Mesenteric fat pad (tissue), 1 donor: Measurements from ENCODE around the gene SLC36A1. TPM values are rescaled to one million over a fixed set of nuclear protein-coding genes. Genes with fewer than 3 reads are reported as not detected.
A peak's percentile ranks its signal among the peaks of the same experiment; 100 is the strongest.
"Not testable (repeated sequence)": the region's sequence is repeated elsewhere in the genome, so short reads cannot be mapped to it uniquely, and the experiment has no call there.

Source experiments
- DNase-seq: peaks from one replicate; pipeline ENCODE4 v3.0.0-alpha.2; 2020; ENCODE audit warnings: low spot score
- long read RNA-seq: library from polyadenylated mRNA; unstranded; transcript quantifications from one replicate; pipeline ENCODE4 v2.0.0, GENCODE V29; 2020
- total RNA-seq: library from RNA; stranded (reverse); fragmentation: NEBNext Ultra II Directional; extraction: Animal tissue kit (Norgen Biotek cat#: 25700); gene quantifications from one replicate; pipeline ENCODE4 v1.2.1, GENCODE V29; 2021
- donor health status: DM: yes; HTN: yes; CAD: no.

Gene SLC36A1
- total RNA-seq, result 23.3 TPM
- long read RNA-seq, partial matches to known transcripts, result 5 of 16 reads
- long read RNA-seq, other reads (novel, unspliced or antisense), result 11 of 16 reads

- peak; percentile 97 for DNase-seq
Observed at GRCh38 chr5:151447174-151448037, at the start of gene SLC36A1. TSS of gene SLC36A1 (plus strand) at chr5:151447603. CDS start at chr5:151458793, 11,190 bp downstream.

DNA sequence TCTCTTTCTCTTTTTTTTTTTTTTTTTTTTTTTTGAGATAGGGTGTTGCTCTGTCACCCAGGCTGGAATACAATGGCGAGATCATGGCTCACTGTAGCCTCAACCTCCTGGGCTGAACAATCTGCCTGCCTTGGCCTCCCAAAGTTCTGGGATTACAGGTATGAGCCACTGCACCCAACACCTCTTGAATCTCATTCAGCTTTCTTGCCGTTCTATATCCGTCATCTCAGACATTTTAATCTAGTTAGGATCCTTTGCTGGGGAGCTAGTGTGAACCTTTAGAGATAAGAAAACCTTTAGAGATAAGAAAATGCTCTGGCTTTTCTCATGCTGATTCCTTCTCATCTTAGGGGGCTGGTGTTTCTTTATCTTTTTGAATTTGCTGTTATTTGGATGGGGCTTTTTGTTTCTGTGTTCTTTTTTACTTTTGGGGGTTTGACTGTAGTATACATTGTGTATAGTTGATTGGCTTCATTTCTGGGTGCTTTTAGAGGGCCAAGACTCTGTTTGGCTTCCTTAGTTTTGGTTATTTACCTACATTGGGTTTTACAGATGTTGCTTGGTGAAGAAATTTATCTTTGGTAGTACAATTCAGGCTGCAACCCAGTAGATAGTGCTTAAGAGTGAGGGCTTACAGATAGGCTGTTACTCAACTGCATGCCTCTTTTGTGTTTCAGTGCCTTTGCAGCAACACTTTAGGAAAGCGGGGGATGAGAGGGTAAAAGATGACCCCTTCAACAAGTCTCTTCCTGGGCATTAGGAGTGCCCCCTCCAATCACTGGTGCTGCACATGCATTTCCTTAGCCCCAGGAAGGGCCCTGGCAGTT, 41.9 kb upstream of the SLC36A1 start:
- no peak for DNase-seq

DNA sequence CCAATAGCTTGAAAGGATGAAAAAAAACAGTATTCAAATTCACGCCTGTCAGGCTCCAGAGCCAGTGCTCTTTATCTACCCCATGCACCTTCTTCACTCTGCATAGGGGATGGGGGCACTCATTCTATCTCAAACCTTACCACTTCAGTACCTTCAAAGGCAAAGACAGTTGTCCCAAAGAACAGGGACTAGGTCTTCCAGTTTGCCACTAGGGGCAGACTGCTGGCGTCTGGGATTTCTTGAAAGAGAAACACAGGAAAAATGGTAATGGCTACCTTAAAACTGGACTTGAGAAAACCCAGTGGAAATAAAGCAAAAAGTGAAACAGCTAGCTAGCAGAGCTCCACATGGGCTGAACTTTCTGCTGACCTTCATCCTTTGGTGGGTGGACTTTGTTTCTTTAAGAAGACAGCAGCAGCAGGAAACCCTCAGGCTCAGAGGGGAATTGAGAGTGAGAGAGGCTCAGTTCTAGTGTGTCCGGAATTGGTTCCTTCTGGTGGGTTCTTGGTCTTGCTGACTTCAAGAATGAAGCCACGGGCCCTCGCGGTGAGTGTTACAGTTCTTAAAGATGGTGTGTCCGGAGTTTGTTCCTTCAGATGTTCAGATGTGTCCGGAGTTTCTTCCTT, 41.0 kb upstream of the SLC36A1 start:
- no peak for DNase-seq

DNA sequence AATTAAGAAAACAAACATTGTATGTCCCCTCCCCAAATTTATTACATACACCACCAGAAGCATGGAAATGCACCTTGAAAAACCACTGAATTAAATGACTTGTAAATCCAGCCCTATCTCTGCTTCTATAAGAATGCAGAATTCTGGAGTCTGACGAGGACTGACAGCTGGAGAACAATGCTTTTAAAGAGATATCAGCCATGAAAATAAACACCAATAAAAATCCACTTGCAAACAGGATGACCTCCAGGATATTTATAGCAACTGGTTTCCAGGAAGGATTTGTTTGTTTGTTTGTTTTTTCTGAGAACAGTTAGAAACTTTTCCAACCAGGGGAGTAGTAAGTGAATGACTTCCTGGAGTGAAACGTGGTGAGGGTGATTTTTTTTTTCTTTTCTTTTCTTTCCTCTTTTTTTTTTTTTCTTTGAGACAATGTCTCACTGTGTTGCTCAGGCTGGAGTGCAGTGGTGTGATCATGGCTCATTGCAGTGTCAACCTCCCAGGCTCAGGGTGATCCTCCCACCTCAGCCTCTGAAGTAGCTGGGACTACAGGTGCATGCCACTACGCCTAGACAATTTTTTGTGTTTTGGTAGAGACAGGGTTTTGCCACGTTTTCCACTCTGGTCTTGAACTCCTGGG, 38.7 kb upstream of the SLC36A1 start:
- DNase-seq, result no peak

- no peak for DNase-seq
Observed at GRCh38 chr5:151413800-151414199, 33.6 kb upstream of the SLC36A1 start.

GRCh38 chr5:151414536-151414935, 32.9 kb upstream of the SLC36A1 start:
- no peak for DNase-seq

GRCh38 chr5:151417712-151418111, 29.7 kb upstream of the SLC36A1 start:
- no peak for DNase-seq

DNA sequence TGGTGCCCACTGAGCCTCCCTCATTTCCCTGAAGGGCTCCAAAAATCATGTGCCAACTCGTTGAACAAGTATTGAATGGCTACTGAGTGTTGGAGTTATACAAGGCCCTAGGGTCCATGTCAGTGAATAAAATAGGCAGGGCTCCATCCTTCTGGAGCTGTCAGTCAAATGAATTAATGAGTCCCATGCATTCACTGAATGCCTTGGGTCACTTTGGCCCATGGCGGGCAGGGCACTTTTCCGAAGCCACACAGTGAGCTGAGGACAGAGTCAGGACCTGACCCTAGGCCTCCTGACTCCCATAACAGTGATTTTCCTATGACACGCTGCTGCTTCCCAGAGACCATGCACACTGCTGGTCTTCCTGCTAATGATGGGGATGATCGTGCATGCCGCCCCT, 27.3 kb upstream of the SLC36A1 start:
- no peak for DNase-seq

DNA sequence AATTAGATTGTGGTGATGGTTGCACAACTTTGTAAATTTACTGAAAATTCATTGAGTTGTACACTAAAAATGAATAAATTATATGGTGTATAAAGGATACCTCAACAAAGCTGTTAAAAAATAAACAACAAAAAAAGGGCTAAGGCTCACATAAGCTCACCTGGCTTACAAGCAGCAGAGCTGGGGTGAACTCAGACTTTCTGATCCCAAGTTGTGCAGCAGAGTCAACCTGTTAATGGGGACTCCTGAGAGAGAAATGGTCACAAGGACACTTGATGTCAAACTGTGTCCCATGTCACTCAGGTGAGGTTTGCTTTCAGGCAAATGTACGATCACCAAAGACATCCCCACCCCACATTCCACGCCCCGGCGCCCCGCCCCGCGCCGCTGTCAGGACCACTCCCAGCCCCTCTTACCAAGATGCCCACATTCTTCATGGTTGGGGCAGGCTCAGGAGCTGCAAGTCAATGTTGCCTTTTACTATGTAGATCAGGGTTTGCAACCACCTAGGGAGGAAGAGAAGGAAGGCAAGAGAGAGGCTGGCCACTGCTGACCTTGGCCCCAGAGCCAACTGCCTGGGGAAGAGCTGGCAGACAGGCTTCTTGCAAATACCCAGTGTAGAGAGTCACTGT, 22.4 kb upstream of the SLC36A1 start:
- DNase-seq, result no peak

DNA sequence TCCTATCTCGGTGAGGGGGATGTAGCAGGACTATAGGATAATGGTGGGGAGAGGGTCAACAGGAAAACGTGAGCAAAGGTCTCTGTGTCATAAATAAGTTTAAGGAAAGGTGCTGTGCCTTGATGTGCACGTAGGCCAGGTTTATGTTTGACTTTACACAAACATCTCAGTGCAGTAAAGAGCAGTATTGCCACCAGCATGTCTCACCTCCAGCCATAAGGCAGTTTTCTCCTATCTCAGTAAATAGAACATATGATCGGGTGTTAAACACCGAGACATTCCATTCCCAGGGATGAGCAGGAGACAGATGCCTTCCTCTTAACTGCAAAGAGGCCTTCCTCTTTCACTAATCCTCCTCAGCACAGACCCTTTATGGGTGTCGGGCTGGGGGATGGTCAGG, 21.1 kb upstream of the SLC36A1 start:
- DNase-seq, result not testable (repeated sequence)

DNA sequence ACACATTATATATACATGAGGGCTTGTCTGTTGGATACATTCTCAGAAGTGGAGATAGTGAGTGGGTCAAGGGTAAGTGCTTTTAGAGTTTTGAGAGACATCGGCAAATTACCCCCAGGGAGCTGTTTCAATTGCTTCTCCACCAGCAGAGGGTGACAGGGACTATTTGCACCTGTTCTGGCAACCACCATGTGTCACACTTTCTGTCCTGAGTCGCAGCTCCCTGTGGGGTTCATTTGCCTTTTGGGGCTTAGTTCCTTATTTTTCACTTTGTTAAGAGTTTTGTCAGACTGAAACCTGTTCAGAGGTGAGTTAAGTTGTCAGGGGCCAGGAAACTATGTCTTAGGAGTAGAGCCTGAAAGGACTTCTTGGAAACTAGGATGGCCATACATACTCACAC, 20.1 kb upstream of the SLC36A1 start:
- no peak for DNase-seq

DNA sequence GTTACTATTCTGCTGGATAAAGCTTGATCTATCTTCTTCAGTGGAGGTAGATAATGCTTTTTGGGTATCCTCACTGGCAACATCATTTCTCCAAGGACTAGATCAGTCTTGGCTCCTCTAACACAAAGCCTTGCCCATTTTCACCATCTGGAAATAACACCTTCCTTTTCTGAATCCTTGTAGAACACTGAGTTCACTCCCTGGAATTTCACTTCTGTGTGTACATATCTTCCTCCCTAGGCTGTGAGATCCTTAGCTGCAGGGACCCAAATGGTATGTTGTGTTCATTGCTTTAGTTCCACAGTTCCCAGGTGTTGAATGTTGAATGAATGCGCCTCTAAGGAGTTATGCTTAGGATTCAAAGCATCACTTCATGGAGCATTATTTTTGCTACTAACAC, 16.7 kb upstream of the SLC36A1 start:
- no peak for DNase-seq

- no peak for DNase-seq
Observed at GRCh38 chr5:151431666-151432065, 15.7 kb upstream of the SLC36A1 start.

DNA sequence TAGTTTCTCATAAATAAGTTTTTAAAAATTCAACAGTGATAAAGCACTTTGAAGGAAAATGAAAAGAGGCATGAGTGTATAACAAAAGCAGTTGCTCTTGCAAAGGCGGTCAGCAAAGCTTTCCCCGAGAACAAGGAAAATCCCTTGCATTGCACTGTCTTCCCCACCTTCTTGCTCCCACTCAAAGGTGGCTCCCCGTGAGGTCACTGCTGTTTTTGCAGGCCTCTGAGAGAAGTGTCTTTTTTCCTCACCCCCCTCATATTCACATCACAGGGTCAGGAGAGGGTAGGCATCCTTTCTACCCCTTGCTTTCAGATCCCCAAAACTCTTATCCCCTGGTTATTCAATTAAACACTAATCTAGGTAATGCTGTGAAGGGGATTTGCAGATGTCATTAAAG, 15.2 kb upstream of the SLC36A1 start:
- no peak for DNase-seq

- DNase-seq, result no peak
Observed at GRCh38 chr5:151434570-151435237, 12.7 kb upstream of the SLC36A1 start.

- DNase-seq, result no peak
Observed at GRCh38 chr5:151448038-151448985, 909 bp downstream of the SLC36A1 start.

DNA sequence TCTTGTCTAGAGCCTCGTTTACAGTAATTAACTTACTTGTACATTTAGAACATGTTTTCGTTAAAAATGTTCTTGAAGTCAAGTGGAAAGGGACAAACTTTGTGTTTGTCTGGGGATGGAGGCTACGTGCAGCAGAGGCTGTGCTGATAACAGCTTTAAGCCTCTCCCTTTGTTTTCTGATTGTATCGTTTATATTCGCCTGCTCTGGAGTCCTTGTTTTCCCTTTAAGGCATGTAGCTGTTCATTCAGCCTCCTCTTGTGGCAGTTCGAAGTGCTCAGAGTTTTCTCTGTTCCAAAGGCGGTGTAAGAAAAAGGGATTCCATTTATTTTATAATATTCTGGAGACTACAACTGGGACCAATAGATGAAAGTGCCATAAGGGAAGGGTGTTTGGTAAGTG, 1.9 kb downstream of the SLC36A1 start:
- no peak for DNase-seq

GRCh38 chr5:151449839-151450238, 2.4 kb downstream of the SLC36A1 start:
- no peak for DNase-seq

GRCh38 chr5:151450605-151451004, 3.2 kb downstream of the SLC36A1 start:
- no peak for DNase-seq
